Stimulated activated CD8-positive, alpha-beta memory T cell treated with anti-CD3 and anti-CD28 coated beads, Interleukin-15, amount 100 ng/mL, for 48 hours (primary cell): ENCODE measurements around the gene RBM4.
"Not testable (repeated sequence)": the region's sequence is repeated elsewhere in the genome, so short reads cannot be mapped to it uniquely, and the experiment has no call there.

Source experiments
- DNase-seq, 2 donors: peaks; one replicate each; pipeline ENCODE4 v3.0.0-alpha.2; 2020; ENCODE audit warnings: low read depth in 2 of 2

Gene RBM4

DNA sequence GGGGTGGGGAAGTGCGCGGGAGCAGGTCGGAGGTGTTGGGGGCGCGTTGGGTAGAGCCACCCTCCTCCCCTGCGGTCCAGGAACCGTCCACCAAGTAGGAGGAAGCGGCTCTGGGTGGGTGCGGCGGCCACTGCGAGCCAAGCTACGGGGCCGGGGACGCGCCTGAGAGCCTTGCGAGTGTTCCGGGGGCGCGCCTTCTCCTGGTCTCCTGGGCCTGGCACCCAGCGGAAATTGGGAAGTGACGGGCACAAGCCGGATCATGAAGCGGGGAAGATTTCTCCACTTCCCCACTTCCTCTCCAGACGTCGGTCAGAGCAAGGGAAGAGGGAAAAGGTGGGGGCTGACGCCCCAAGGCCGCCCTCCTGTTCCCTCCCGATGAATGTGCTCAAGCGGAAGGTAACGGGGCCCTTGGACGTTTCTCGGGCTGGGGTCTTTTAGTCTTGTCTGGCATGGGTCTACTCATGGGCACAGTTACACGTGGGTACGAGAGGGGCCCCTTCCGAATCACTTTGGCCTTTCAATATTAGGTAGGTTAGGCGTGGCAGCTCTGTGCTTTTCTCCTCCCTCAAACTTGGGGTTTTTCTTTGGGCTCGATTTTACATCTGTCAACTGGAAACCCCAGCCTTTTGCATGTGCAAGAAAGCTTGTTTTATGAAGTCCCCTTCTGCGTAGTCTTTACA, 21.2 kb upstream of the RBM4 start:
- no peak for DNase-seq

- DNase-seq: no peak
Observed at GRCh38 chr11:66619080-66619554, 19.4 kb upstream of the RBM4 start.

GRCh38 chr11:66624450-66624849, 14.1 kb upstream of the RBM4 start:
- DNase-seq: no peak

DNA sequence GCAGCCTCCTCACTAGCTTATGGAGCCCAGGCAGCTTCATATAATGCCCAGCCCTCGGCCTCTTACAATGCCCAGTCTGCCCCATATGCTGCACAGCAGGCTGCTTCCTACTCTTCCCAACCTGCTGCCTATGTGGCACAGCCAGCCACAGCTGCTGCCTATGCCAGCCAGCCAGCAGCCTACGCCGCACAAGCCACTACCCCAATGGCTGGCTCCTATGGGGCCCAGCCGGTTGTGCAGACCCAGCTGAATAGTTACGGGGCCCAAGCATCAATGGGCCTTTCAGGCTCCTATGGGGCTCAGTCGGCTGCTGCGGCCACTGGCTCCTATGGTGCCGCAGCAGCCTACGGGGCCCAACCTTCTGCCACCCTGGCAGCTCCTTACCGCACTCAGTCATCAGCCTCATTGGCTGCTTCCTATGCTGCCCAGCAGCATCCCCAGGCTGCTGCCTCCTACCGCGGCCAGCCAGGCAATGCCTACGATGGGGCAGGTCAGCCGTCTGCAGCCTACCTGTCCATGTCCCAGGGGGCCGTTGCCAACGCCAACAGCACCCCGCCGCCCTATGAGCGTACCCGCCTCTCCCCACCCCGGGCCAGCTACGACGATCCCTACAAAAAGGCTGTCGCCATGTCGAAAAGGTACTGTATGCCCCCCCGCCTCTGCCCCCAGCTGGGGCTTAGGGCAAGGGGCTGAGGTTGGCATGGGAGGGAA, 13.3 kb upstream of the RBM4 start:
- DNase-seq: no peak

- DNase-seq: no peak
Observed at GRCh38 chr11:66625752-66626149, 12.8 kb upstream of the RBM4 start.

DNA sequence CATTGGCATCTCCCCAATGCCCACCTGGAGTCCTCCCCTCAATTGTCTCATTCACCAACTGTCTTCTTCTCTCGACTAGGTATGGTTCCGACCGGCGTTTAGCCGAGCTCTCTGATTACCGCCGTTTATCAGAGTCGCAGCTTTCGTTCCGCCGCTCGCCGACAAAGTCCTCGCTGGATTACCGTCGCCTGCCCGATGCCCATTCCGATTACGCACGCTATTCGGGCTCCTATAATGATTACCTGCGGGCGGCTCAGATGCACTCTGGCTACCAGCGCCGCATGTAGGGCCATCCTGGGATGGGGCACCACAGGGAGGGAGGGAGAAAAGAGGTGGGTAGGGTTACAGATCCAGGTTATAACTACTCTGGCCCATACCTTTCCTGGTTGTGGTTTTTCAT, 12.1 kb upstream of the RBM4 start:
- DNase-seq: no peak

- DNase-seq: no peak
Observed at GRCh38 chr11:66626926-66627325, 11.6 kb upstream of the RBM4 start.

- no peak for DNase-seq
Observed at GRCh38 chr11:66628061-66628603, 10.4 kb upstream of the RBM4 start.

GRCh38 chr11:66629356-66629755, 9.1 kb upstream of the RBM4 start:
- no peak for DNase-seq

DNA sequence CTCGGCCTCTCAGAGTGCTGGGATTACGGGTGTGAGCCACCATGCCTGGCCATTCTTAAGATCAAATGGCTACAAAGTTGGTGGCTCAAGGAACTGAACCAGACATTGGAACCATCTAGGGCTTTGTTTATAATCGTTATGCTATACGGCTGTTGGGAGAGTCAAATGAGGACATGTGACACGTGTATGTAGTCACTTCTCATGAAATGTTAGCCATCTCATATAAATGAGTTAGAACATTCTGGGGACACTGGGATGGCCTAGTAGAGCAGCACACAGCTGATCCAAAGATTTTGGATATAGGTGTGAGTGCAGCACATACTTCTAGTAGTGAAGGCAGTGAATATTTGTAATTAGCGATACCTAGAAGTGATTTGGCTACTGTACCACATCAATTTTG, 6.6 kb upstream of the RBM4 start:
- no peak for DNase-seq

- DNase-seq: no peak
Observed at GRCh38 chr11:66632952-66633351, 5.6 kb upstream of the RBM4 start.

DNA sequence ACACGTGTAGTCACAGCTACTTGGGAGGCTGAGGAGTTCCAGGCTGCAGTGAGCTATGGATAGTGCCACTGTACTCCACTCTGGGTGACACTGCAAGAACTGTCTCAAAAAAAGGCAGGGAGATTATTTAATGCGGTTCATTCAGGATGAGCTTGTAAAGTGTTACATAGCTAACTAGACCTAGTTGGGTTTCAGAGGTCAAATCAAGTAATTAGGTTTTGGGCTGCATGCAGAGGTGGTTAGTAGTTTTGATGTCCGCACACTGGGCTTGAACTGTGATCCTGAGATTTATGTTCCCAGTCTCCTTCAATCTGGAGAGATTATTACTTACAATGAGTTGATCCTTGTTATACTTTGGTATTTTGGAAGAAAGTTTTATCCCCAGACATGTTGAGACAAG, 2.1 kb upstream of the RBM4 start:
- no peak for DNase-seq

GRCh38 chr11:66637557-66638176, 836 bp upstream of the RBM4 start:
- DNase-seq: no peak

GRCh38 chr11:66639066-66639813, 737 bp downstream of the RBM4 start:
- no peak for DNase-seq

DNA sequence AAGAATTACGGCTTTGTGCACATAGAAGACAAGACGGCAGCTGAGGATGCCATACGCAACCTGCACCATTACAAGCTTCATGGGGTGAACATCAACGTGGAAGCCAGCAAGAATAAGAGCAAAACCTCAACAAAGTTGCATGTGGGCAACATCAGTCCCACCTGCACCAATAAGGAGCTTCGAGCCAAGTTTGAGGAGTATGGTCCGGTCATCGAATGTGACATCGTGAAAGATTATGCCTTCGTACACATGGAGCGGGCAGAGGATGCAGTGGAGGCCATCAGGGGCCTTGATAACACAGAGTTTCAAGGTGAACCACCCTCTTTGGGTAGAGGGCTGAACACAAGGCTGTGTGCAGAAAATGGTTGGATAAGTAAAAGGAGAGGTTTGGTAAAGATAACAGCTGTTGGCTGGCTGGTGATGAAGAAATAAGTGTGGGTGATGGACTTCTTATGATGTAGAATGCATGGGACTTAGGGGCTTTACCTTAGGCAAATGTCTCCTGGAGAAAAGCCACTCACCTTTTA, 1.4 kb downstream of the RBM4 start:
- DNase-seq: not testable (repeated sequence)

DNA sequence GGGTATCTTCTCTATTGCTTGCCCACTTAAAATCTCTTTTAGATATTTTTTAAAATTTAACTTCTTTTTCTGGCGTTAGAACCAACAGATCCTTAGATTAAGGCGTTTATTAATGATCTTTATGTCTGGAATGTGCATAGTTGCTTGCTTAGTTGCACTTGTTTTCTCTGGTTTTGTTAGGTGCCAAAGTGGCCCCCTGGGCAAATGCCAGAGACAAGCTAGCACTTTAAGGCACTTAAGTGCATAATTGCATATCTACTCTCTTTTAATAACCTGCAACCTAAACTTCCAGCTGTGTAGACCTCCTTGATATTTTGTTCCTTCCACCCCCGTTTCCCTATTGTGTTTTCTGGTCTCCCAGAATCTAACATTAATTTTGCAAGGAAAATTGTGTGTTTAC, 3.3 kb downstream of the RBM4 start:
- no peak for DNase-seq

- DNase-seq: no peak
Observed at GRCh38 chr11:66643745-66644437, 5.4 kb downstream of the RBM4 start.

GRCh38 chr11:66646828-66647227, 8.3 kb downstream of the RBM4 start:
- DNase-seq: no peak

DNA sequence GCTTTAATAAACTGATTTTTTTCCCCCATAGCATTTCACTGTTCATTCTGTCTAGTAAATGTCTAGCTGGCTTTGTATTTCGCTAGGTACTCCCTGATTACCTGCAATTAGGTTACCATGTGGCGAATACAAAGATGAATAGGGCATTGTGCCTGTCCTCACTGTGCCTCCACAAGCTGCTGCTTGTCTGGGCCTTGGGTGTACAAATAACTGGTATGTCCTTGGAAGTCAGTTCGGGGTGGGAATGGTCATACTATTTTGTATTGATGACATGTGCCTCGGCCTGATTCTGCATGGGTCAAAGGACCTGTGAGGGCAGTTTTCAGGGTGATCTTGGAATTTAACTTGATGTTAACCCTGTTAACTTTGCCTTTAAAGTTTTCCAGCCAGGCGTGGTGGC, 11.4 kb downstream of the RBM4 start:
- DNase-seq: no peak

DNA sequence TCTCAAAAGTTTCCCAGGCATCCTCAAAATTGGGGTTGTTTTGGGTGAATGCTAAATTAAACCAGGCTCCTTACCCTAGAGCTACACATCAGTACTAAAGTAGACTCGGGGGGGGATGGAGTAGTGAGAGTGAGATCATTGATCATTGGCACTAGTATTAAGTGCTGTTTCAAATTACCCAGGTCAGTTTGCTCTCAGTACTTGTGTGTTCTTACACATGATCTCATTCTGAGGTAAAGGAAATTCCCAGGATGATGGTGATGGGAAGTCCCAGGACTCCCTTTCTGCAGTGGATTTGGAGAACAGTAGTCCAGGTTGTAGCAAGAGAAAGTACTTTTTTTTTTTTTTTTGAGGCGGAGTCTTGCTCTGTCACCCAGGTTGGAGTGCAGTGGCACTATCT, 12.5 kb downstream of the RBM4 start:
- no peak for DNase-seq

DNA sequence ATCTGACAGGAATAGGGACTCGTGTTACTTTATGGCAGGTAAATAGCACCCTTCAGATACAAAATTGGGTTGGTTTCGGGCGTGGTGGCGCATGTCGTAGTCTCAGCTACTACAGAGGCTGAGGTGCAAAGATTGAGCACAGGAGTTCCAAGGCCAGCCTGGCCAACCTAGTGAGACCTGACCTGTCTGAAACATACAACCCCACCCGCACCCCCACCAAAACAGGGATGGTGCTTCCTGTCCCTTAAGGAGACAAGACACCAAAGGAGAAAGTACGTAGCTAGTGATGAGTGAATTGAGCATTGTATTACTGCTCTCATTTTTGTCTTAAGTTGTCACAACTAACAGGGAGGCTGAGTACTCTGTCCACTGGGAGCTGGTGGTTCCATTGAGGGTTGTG, 14.1 kb downstream of the RBM4 start:
- no peak for DNase-seq
